ENCODE data around the gene ALOX12B.
"Not testable (repeated sequence)": the region's sequence is repeated elsewhere in the genome, so short reads cannot be mapped to it uniquely, and the experiment has no call there.

ALOX12B gene

GRCh38 chr17:8118769-8119580, 31.5 kb upstream of the ALOX12B start:
- DNase-seq = peak; percentile 22

GRCh38 chr17:8117980-8118768, 30.7 kb upstream of the ALOX12B start, which contains the start of gene ALOXE3:
TSS of gene ALOXE3 (minus strand) at chr17:8118514. CDS start at chr17:8117990, 524 bp downstream.
- DNase-seq = no peak

GRCh38 chr17:8117367-8117979, 30.0 kb upstream of the ALOX12B start:
- no peak for DNase-seq

- DNase-seq = no peak
These were observed 29.3 kb upstream of the ALOX12B start for GRCh38 chr17:8116776-8117175.

GRCh38 chr17:8110907-8111306, 23.4 kb upstream of the ALOX12B start:
- no peak for DNase-seq

GRCh38 chr17:8110456-8110804, 22.9 kb upstream of the ALOX12B start:
- no peak for DNase-seq

- no peak for DNase-seq
These were observed 22.3 kb upstream of the ALOX12B start for GRCh38 chr17:8109661-8110455.

- no peak for DNase-seq
These were observed 21.6 kb upstream of the ALOX12B start for GRCh38 chr17:8108972-8109660.

GRCh38 chr17:8106980-8107379, 19.5 kb upstream of the ALOX12B start:
- not testable (repeated sequence) for DNase-seq

- DNase-seq = no peak
These were observed 18.5 kb upstream of the ALOX12B start for GRCh38 chr17:8105957-8106398.

- DNase-seq = no peak
These were observed 17.4 kb upstream of the ALOX12B start for GRCh38 chr17:8104911-8105310.

- DNase-seq = no peak
These were observed 16.0 kb upstream of the ALOX12B start for GRCh38 chr17:8103549-8103948.

- no peak for DNase-seq
These were observed 14.2 kb upstream of the ALOX12B start for GRCh38 chr17:8101721-8102120.

- DNase-seq = no peak
These were observed 13.2 kb upstream of the ALOX12B start for GRCh38 chr17:8100763-8101162.

- DNase-seq = no peak
These were observed 12.6 kb upstream of the ALOX12B start for GRCh38 chr17:8100111-8100510.

- DNase-seq = no peak
These were observed 9.0 kb upstream of the ALOX12B start for GRCh38 chr17:8096541-8096940.

GRCh38 chr17:8095361-8095760, 7.8 kb upstream of the ALOX12B start:
- DNase-seq = no peak

- DNase-seq = no peak
These were observed 3.6 kb upstream of the ALOX12B start for GRCh38 chr17:8091033-8091687.

GRCh38 chr17:8089728-8090127, 2.2 kb upstream of the ALOX12B start:
- no peak for DNase-seq

- no peak for DNase-seq
These were observed 375 bp upstream of the ALOX12B start for GRCh38 chr17:8087952-8088230.

- no peak for DNase-seq
These were observed 3.3 kb downstream of the ALOX12B start for GRCh38 chr17:8084250-8084649.

GRCh38 chr17:8082292-8082691, 5.2 kb downstream of the ALOX12B start:
- no peak for DNase-seq

Data from SIG-M5 (cell line).